ENCODE results near the gene TCEAL9. TPM values are rescaled to one million over a fixed set of nuclear protein-coding genes. Genes with fewer than 3 reads are reported as not detected.

Gene TCEAL9
- total RNA-seq, 2 donors from 2014 or later, result 49.8 to 88.2 TPM

- no peak overlapping the region for H3K4me3 ChIP-seq
- H3K27me3 ChIP-seq (replicated peaks; ENCODE audit: insufficient read depth), result no peaks in the 10 kb centered on the region
- H3K27ac ChIP-seq, result no peak overlapping the region
- DNase-seq (ENCODE audit: low spot score), result no peak
- H3K36me3 ChIP-seq, result no peaks in the 10 kb centered on the region
- TF ChIP-seq CTCF (IDR thresholded peaks at IDR 0.05) (no peak), POLR2AphosphoS5 (IDR thresholded peaks at IDR 0.05) (no peak), POLR2A (IDR thresholded peaks at IDR 0.05) (no peak)
- intact Hi-C loops (cut with DNase I), result no loop called here
- WGBS, result 85% methylated on average over 2 of the region's 2 CpGs
- no peaks in the 10 kb centered on the region for H3K9me3 ChIP-seq
- H3K4me1 ChIP-seq (replicated peaks), result no peaks in the 10 kb centered on the region
Observed at GRCh38 chrX:103407776-103408175, 51.5 kb downstream of the TCEAL9 start.

Small RNA genes within 50 kb of the gene (small RNA-seq; reads per million reads assigned to genes)
- 0 reads per million in 2 donors for gene Z92846.1

Other genes starting within 250 kb of the TCEAL9 start
- gene BEX4, start 141.4 kb upstream of the TCEAL9 start, total RNA-seq, result 100 to 1,000 TPM in 1 of 2 donors, 10 to 100 TPM in 1; 60.6 to 116 TPM
- 10 to 100 TPM; 59.4 to 90.0 TPM for gene TCEAL8, start 101.4 kb upstream of the TCEAL9 start, total RNA-seq
- 10 to 100 TPM in 1 of 2 donors, not detected in 1; 48.4 TPM for gene TCEAL5, start 79.8 kb upstream of the TCEAL9 start, total RNA-seq
- gene BEX2, start 45.5 kb upstream of the TCEAL9 start, total RNA-seq, result 10 to 100 TPM; 41.2 to 79.0 TPM
- 1 to 10 TPM; 1.4 to 6.2 TPM for gene TCEAL7, start 26.3 kb upstream of the TCEAL9 start, total RNA-seq
- gene BEX3, start 20.0 kb downstream of the TCEAL9 start, total RNA-seq, result 100 to 1,000 TPM; 249 to 418 TPM
- gene RAB40A, start 163.0 kb downstream of the TCEAL9 start, total RNA-seq, result 10 to 100 TPM in 1 of 2 donors, 1 to 10 TPM in 1; 1.5 to 24.7 TPM
- 100 to 1,000 TPM; 127 to 182 TPM for gene TCEAL4, start 229.0 kb downstream of the TCEAL9 start, total RNA-seq

Data from prostate gland (tissue), 2 donors.